ENCODE data around the gene NYAP1. TPM values are rescaled to one million over a fixed set of nuclear protein-coding genes. Genes with fewer than 3 reads are reported as not detected.

Gene NYAP1
- total and polyA plus RNA-seq, 7 experiments from 2014 or later: 0.11 to 0.64 (median 0.44) TPM; not detected in 2

Other genes starting within 250 kb of the NYAP1 start
- not detected for gene SPDYE3, start 176.2 kb upstream of the NYAP1 start, total RNA-seq
- 1 to 10 TPM; 8.5 to 8.7 TPM for gene SPDYE3, start 176.2 kb upstream of the NYAP1 start, polyA plus RNA-seq
- 100 to 1,000 TPM in 4 of 5 experiments, 10 to 100 TPM in 1; 79.1 to 137 (median 120) TPM for gene PILRB, start 125.8 kb upstream of the NYAP1 start, total RNA-seq
- gene PILRB, start 125.8 kb upstream of the NYAP1 start, polyA plus RNA-seq: 10 to 100 TPM in 1 of 2 donors, 1 to 10 TPM in 1; 1.1 to 11.1 TPM
- 100 to 1,000 TPM in 1 of 5 experiments, 10 to 100 TPM in 4; 13.0 to 118 (median 14.3) TPM for gene PILRA, start 110.4 kb upstream of the NYAP1 start, total RNA-seq
- gene PILRA, start 110.4 kb upstream of the NYAP1 start, polyA plus RNA-seq: 1 to 10 TPM in 1 of 2 donors, under 1 TPM in 1; 0.40 to 1.1 TPM
- 10 to 100 TPM in 3 of 5 experiments, 1 to 10 TPM in 2; 4.1 to 18.6 (median 10.3) TPM for gene ZCWPW1, start 55.2 kb upstream of the NYAP1 start, total RNA-seq
- gene ZCWPW1, start 55.2 kb upstream of the NYAP1 start, polyA plus RNA-seq: 1 to 10 TPM; 5.6 to 5.9 TPM
- gene MEPCE, start 54.1 kb upstream of the NYAP1 start, total RNA-seq: 10 to 100 TPM; 47.9 to 68.2 (median 65.1) TPM
- gene MEPCE, start 54.1 kb upstream of the NYAP1 start, polyA plus RNA-seq: 10 to 100 TPM; 12.2 to 20.5 TPM
- 10 to 100 TPM; 33.5 to 80.0 (median 65.7) TPM for gene PPP1R35, start 47.4 kb upstream of the NYAP1 start, total RNA-seq
- 10 to 100 TPM; 25.1 to 52.7 TPM for gene PPP1R35, start 47.4 kb upstream of the NYAP1 start, polyA plus RNA-seq
- gene SPACDR, start 19.7 kb upstream of the NYAP1 start, total RNA-seq: 1 to 10 TPM; 1.6 to 7.8 (median 2.2) TPM
- gene SPACDR, start 19.7 kb upstream of the NYAP1 start, polyA plus RNA-seq: under 1 TPM in 1 of 2 donors, not detected in 1; 0.85 TPM
- 100 to 1,000 TPM in 4 of 5 experiments, 10 to 100 TPM in 1; 75.6 to 124 (median 115) TPM for gene TSC22D4, start 4.7 kb upstream of the NYAP1 start, total RNA-seq
- 10 to 100 TPM; 23.7 to 30.1 TPM for gene TSC22D4, start 4.7 kb upstream of the NYAP1 start, polyA plus RNA-seq
- gene AGFG2, start 55.3 kb downstream of the NYAP1 start, total RNA-seq: 10 to 100 TPM; 15.8 to 42.4 (median 23.3) TPM
- gene AGFG2, start 55.3 kb downstream of the NYAP1 start, polyA plus RNA-seq: 1 to 10 TPM; 5.7 to 9.8 TPM
- 100 to 1,000 TPM in 2 of 5 experiments, 10 to 100 TPM in 3; 29.1 to 174 (median 71.3) TPM for gene SAP25, start 90.0 kb downstream of the NYAP1 start, total RNA-seq
- under 1 TPM in 1 of 2 donors, not detected in 1; 0.48 TPM for gene SAP25, start 90.0 kb downstream of the NYAP1 start, polyA plus RNA-seq
- 100 to 1,000 TPM; 199 to 504 (median 407) TPM for gene LRCH4, start 102.2 kb downstream of the NYAP1 start, total RNA-seq
- gene LRCH4, start 102.2 kb downstream of the NYAP1 start, polyA plus RNA-seq: 100 to 1,000 TPM; 143 to 199 TPM
- 1 to 10 TPM in 4 of 5 experiments, under 1 TPM in 1; 0.75 to 3.1 (median 1.7) TPM for gene FBXO24, start 102.4 kb downstream of the NYAP1 start, total RNA-seq
- gene FBXO24, start 102.4 kb downstream of the NYAP1 start, polyA plus RNA-seq: 1 to 10 TPM; 2.0 TPM
- gene PCOLCE, start 118.4 kb downstream of the NYAP1 start, total RNA-seq: 10 to 100 TPM in 1 of 5 experiments, 1 to 10 TPM in 4; 9.1 to 11.7 (median 9.5) TPM
- gene PCOLCE, start 118.4 kb downstream of the NYAP1 start, polyA plus RNA-seq: under 1 TPM in 1 of 2 donors, not detected in 1; 0.64 TPM
- gene MOSPD3, start 128.6 kb downstream of the NYAP1 start, total RNA-seq: 10 to 100 TPM in 4 of 5 experiments, 1 to 10 TPM in 1; 8.8 to 54.9 (median 13.1) TPM
- gene MOSPD3, start 128.6 kb downstream of the NYAP1 start, polyA plus RNA-seq: 10 to 100 TPM; 20.4 to 20.6 TPM
- 10 to 100 TPM in 1 of 5 experiments, 1 to 10 TPM in 4; 1.8 to 14.4 (median 4.0) TPM for gene TFR2, start 157.6 kb downstream of the NYAP1 start, total RNA-seq
- 1 to 10 TPM in 1 of 2 donors, under 1 TPM in 1; 0.55 to 1.3 TPM for gene TFR2, start 157.6 kb downstream of the NYAP1 start, polyA plus RNA-seq
- gene ACTL6B, start 172.5 kb downstream of the NYAP1 start, total RNA-seq: not detected
- gene ACTL6B, start 172.5 kb downstream of the NYAP1 start, polyA plus RNA-seq: not detected
- gene GNB2, start 189.8 kb downstream of the NYAP1 start, total RNA-seq: 100 to 1,000 TPM in 4 of 5 experiments, 10 to 100 TPM in 1; 98.2 to 215 (median 132) TPM
- 10 to 100 TPM; 35.8 to 53.2 TPM for gene GNB2, start 189.8 kb downstream of the NYAP1 start, polyA plus RNA-seq
- gene GIGYF1, start 210.3 kb downstream of the NYAP1 start, total RNA-seq: 100 to 1,000 TPM in 2 of 5 experiments, 10 to 100 TPM in 3; 48.3 to 125 (median 91.4) TPM
- gene GIGYF1, start 210.3 kb downstream of the NYAP1 start, polyA plus RNA-seq: 1 to 10 TPM; 1.4 to 2.9 TPM
- gene POP7, start 222.2 kb downstream of the NYAP1 start, total RNA-seq: 10 to 100 TPM in 4 of 5 experiments, 1 to 10 TPM in 1; 8.9 to 38.2 (median 15.0) TPM
- gene POP7, start 222.2 kb downstream of the NYAP1 start, polyA plus RNA-seq: 10 to 100 TPM; 37.3 to 56.4 TPM
- not detected for gene EPO, start 236.5 kb downstream of the NYAP1 start, total RNA-seq
- not detected for gene EPO, start 236.5 kb downstream of the NYAP1 start, polyA plus RNA-seq
- gene ZAN, start 249.7 kb downstream of the NYAP1 start, total RNA-seq: not detected
- not detected for gene ZAN, start 249.7 kb downstream of the NYAP1 start, polyA plus RNA-seq

Measured in naive thymus-derived CD4-positive, alpha-beta T cell (primary cell).